ENCODE data around the gene DMGDH. TPM values are rescaled to one million over a fixed set of nuclear protein-coding genes. Genes with fewer than 3 reads are reported as not detected.

DMGDH gene
- total and polyA plus RNA-seq, 2 donors = 1.4 to 3.1 TPM

DNA sequence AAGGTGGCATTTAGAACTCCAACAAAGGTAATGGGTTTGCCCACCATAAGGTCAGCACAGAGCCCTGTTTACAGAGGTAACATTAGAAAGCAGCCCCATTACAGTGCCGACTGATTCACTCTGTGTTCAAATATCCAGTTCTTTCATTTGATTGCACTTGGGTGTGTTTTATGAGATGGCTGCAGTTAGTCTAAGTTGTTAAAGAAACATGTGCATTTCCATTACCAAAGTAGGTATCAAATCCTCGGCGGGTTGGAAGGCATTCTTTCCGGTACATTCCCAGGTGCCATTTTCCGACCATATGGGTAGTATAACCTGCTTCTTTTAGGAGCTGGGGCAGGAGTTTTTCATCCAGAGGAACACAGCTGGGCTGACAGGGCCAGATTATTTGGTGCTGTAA, 100.7 kb downstream of the DMGDH start:
- no peaks in the 10 kb centered on the region for H3K4me1 ChIP-seq (ENCODE audit: insufficient read depth)
- H3K36me3 ChIP-seq (ENCODE audit: insufficient read depth) = no peaks in the 10 kb centered on the region
- no peak overlapping the region for H3K27ac ChIP-seq (ENCODE audit: low read depth)
- no peak overlapping the region for H3K4me3 ChIP-seq (ENCODE audit: low read depth, low read length)
- no peak for DNase-seq (ENCODE audit: extremely low spot score)
- WGBS = 87% methylated on average over 5 of the region's 5 CpGs

DNA sequence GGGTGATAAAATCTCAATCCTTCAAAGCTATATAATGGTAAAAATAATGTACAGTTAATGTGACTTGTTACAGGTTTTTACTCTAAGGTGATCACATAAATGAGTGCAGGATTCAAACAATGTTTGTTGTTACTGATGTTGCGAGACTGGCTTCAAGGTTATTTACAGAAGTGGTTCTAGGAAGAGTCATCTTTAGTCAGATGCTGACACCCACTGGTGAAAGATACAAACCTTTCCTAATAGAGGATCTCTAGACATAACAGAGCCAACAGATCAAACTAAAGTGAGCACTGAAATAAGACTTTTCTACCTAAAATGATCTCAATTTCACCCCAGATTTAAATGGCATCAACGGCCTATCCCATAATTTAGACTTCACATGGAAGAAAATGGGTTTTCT, 104.6 kb downstream of the DMGDH start:
- no peak for DNase-seq (ENCODE audit: extremely low spot score)
- 59% methylated on average over 2 of the region's 2 CpGs for WGBS
- H3K4me1 ChIP-seq (ENCODE audit: insufficient read depth) = no peaks in the 10 kb centered on the region
- no peak overlapping the region for H3K4me3 ChIP-seq (ENCODE audit: low read depth, low read length)
- no peak overlapping the region for H3K27ac ChIP-seq (ENCODE audit: low read depth)
- no peaks in the 10 kb centered on the region for H3K36me3 ChIP-seq (ENCODE audit: insufficient read depth)

DNA sequence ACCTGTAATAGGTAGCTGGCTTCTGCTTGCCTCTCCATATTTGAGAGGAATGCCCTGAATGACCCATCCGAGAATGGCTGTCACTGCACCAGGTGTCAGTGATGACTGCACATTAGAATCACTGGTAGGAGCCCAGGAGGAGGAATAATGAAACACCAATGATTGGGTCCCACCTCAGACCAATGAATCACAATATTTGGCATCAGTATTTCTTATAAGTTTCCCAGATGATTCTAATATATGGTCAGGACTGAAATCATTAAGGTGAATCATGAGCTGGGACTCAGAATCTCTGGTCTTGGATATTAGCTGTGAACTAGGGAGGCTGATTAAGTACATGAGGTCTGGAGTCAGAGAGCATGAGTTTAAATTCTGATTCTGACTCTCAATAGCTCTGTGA, 107.7 kb downstream of the DMGDH start:
- 100% methylated on average over 1 of the region's 1 CpG for WGBS
- Histone ChIP-seq H3K4me1 (ENCODE audit: insufficient read depth) (no peaks in the 10 kb centered on the region), H3K27ac (ENCODE audit: low read depth) (no peak overlapping the region), H3K36me3 (ENCODE audit: insufficient read depth) (no peaks in the 10 kb centered on the region), H3K4me3 (ENCODE audit: low read depth, low read length) (no peak overlapping the region)
- no peak for DNase-seq (ENCODE audit: extremely low spot score)

DNA sequence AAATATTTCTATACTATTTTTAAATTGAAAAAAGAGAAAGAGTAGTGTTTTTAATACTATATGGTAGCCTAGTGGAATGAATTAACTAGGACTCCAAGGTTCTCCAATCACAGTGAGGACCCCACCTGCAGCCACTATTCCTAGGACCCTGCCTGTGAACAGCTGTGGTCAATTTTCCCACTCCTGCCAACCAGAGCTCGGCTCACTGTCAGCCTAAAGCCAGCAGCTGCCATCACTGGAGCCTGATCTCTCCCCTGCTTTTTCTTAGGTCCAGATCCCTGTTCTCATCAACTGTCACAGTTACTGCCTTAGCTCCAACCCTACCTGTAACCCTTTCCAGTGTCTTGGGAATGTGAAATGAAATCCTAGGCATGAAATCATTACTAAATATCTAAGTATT, 109.7 kb downstream of the DMGDH start:
- H3K27ac ChIP-seq (ENCODE audit: low read depth) = no peak overlapping the region
- no peak overlapping the region for H3K4me3 ChIP-seq (ENCODE audit: low read depth, low read length)
- 78% methylated on average over 1 of the region's 1 CpG for WGBS
- H3K36me3 ChIP-seq (ENCODE audit: insufficient read depth) = no peaks in the 10 kb centered on the region
- no peak for DNase-seq (ENCODE audit: extremely low spot score)
- no peaks in the 10 kb centered on the region for H3K4me1 ChIP-seq (ENCODE audit: insufficient read depth)

DNA sequence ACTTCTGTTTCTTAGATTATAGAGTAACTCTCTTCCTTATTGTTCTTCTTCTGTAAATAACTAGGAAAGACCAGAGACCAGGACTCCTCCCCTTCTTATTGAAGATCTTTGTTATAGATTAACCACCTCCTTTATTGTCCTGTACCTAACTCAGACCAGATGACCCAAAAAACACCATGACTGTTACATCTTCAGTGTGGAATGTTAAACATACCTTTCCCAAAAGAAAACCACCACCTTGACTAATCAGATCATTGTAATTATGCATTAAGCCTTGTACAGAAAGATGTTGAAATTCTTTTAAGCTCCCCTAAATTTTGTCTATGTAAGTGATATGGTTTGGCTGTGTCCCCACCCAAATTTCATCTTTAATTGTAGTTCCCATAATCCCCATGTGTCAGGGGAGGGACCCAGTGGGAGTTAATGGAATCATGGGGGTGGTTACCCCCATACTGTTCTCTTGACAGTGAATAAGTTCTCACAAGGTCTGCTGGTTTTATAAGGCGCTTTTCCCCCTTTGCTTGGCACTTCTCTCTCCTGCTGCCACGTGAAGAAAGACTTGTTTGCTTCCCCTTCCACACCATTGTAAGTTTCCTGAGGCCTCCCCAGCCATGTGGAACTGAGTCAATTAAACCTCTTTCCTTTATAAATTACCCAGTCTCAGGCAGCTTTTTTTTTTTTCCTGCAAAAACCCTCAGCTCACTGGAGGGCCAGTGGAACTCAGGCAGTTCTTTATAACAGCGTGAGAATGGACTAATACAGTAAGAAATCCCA, 110.6 kb downstream of the DMGDH start:
- Histone ChIP-seq H3K4me1 (ENCODE audit: insufficient read depth) (no peaks in the 10 kb centered on the region), H3K27ac (ENCODE audit: low read depth) (no peak overlapping the region), H3K36me3 (ENCODE audit: insufficient read depth) (no peaks in the 10 kb centered on the region), H3K4me3 (ENCODE audit: low read depth, low read length) (no peak overlapping the region)
- DNase-seq (ENCODE audit: extremely low spot score) = no peak
- WGBS = 81% methylated on average over 3 of the region's 3 CpGs

DNA sequence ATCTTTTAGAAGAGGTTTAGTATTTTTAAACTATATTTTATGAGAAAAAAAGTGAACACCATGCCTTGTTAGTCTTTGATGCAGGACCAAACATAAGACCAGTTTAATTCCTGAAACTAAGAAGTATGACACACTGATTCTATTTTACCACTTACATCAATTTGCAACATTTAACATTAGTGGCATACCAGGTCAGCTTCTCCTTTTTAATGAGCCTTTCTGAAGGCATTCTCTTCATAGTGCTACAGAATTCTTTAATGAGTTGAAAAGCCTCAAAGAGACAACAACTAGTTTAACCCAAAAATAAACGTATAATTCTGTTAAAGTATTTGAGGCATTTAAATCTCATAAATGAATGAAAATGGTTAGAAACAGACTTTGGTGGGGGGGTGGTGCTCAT, 112.6 kb downstream of the DMGDH start:
- WGBS = 64% methylated on average over 1 of the region's 1 CpG
- no peaks in the 10 kb centered on the region for H3K4me1 ChIP-seq (ENCODE audit: insufficient read depth)
- no peak for DNase-seq (ENCODE audit: extremely low spot score)

DNA sequence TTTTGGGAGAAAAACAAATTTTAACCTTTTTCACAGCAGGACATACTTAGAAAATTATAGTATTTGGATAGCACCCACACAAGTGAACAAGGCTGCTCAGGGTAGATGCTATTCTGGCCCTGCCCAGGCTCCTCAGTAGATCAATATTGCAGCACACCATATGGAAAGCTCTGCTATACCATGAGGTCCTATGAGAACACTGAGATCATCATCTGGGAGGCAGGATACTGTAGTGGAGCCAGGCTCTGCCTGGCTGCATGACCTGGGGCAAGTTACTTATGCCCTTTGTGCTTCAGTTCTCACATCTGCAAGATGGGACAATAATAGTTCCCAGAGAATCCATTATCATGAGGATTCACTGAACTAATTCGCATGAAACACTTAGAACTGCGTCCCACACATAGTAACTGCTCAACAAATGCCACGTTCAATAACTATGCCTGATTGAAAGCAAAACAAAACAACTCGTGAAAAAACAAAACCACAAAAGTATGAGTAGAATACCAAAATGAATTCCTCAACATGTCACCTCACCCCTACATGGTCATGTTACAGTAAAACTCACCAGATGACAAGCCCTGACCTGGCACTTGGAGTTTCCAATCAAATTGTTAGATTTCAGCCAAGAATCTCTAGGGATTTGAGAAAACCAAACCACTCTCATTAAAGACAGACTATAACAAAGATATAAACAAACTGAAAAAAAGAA, 116.2 kb downstream of the DMGDH start:
- Histone ChIP-seq H3K36me3 (ENCODE audit: insufficient read depth) (no peaks in the 10 kb centered on the region), H3K27ac (ENCODE audit: low read depth) (no peak overlapping the region), H3K4me1 (ENCODE audit: insufficient read depth) (no peaks in the 10 kb centered on the region), H3K4me3 (ENCODE audit: low read depth, low read length) (no peak overlapping the region)
- DNase-seq (ENCODE audit: extremely low spot score) = no peak
- WGBS = 89% methylated on average over 4 of the region's 4 CpGs

More for the DNA sequence above, 112.6 kb downstream of the DMGDH start:
- H3K36me3 ChIP-seq (ENCODE audit: insufficient read depth) = no peaks in the 10 kb centered on the region
- no peak overlapping the region for H3K27ac ChIP-seq (ENCODE audit: low read depth)
- no peak overlapping the region for H3K4me3 ChIP-seq (ENCODE audit: low read depth, low read length)

Other genes starting within 250 kb of the DMGDH start
- 27.0 TPM for gene ARSB, start 84.4 kb downstream of the DMGDH start, total RNA-seq
- gene ARSB, start 84.4 kb downstream of the DMGDH start, polyA plus RNA-seq = 7.6 TPM
- gene BHMT2, start 93 bp upstream of the DMGDH start, total RNA-seq = 4.1 TPM
- 18.1 TPM for gene BHMT2, start 93 bp upstream of the DMGDH start, polyA plus RNA-seq
- 11.6 TPM for gene BHMT, start 42.1 kb upstream of the DMGDH start, total RNA-seq
- gene BHMT, start 42.1 kb upstream of the DMGDH start, polyA plus RNA-seq = 8.2 TPM
- 38.3 TPM for gene JMY, start 166.5 kb upstream of the DMGDH start, total RNA-seq
- gene JMY, start 166.5 kb upstream of the DMGDH start, polyA plus RNA-seq = 10.4 TPM

All from urinary bladder (tissue), 4 donors.